Measurements from ENCODE around the gene MEGF6.

The MEGF6 gene

GRCh38 chr1:3609016-3609768, 2.1 kb downstream of the MEGF6 start:
- Histone ChIP-seq H3K27me3 (peaks cover 17% of the 10 kb centered on the region), H3K9ac (peak overlapping the region; percentile 67), H3K4me1 (peaks cover 84% of the 10 kb centered on the region), H3K9me3 (no peaks in the 10 kb centered on the region), H3K27ac (peak overlapping the region; percentile 88), H4K20me1 (peaks cover 85% of the 10 kb centered on the region), H3K4me2 (peak overlapping the region; percentile 95), H3K4me3 (peak overlapping the region; percentile 81), H3K36me3 (peaks cover 23% of the 10 kb centered on the region)
- TF ChIP-seq Cebpa-rat (IDR thresholded peaks at IDR 0.05), result no peak

DNA sequence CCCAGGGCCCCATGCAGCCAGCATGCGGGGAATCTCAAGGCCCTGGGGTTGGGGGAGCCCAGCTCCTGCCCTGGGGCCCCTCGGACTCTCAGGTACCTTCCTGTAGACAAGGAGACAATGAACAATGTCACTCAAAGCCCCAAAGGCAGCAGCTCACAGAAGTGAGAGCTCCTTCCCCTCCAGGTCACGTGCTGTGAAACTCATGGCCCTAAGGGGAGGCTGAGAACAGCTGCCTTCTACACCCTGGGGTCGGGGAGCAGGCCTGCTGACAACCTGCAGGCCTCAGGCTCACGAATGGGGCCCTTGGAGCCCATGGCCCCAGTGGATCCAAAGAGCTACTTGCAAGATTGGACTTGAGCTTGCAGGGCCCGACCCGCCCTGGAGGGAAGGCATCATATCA, 3.2 kb downstream of the MEGF6 start:
- Histone ChIP-seq H3K4me2 (peak overlapping the region; percentile 95), H4K20me1 (peaks cover 85% of the 10 kb centered on the region), H3K36me3 (peaks cover 33% of the 10 kb centered on the region), H3K4me1 (peaks cover 84% of the 10 kb centered on the region), H3K27ac (peak overlapping the region; percentile 88; the same call in 1 of the 2 replicates), H3K9ac (peak overlapping the region; percentile 67; the same call in 1 of the 2 replicates), H3K27me3 (peaks cover 15% of the 10 kb centered on the region), H3K4me3 (peak overlapping the region; percentile 81), H3K9me3 (no peaks in the 10 kb centered on the region)
- no peak for TF ChIP-seq Cebpa-rat (IDR thresholded peaks at IDR 0.05)

DNA sequence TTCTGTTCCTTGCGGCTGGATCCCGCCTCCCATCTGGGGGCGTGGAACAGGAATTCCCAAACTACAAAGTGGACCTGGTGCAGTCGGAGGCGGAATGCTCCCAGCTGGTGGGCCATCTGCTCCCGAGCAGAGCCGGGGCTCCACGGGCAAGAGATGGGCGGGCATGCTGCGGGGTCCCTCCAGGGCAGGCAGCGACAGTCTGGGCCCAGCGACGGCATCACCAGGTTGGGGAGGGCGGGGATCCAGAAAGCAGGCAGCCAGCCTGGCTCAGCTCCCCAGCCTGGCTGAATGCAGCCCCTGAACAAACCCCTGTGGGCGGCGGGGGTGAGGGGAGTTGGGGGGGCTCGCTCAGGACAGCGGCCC, 3.6 kb downstream of the MEGF6 start:
- H3K4me2 ChIP-seq, result peak overlapping the region; percentile 95
- H3K9ac ChIP-seq, result no peak overlapping the region
- no peak overlapping the region for H3K27ac ChIP-seq
- no peak overlapping the region for H3K4me3 ChIP-seq
- H3K27me3 ChIP-seq, result peaks cover 10% of the 10 kb centered on the region
- H3K4me1 ChIP-seq, result peaks cover 84% of the 10 kb centered on the region
- H4K20me1 ChIP-seq, result peaks cover 85% of the 10 kb centered on the region
- peaks cover 36% of the 10 kb centered on the region for H3K36me3 ChIP-seq
- H3K9me3 ChIP-seq, result no peaks in the 10 kb centered on the region
- no peak for TF ChIP-seq Cebpa-rat (IDR thresholded peaks at IDR 0.05)

- Histone ChIP-seq H4K20me1 (peaks cover 85% of the 10 kb centered on the region), H3K27me3 (peaks cover 4% of the 10 kb centered on the region), H3K27ac (no peak overlapping the region), H3K4me2 (peak overlapping the region; percentile 95), H3K4me1 (peaks cover 84% of the 10 kb centered on the region), H3K4me3 (no peak overlapping the region), H3K9ac (no peak overlapping the region), H3K36me3 (peaks cover 42% of the 10 kb centered on the region), H3K9me3 (no peaks in the 10 kb centered on the region)
- no peak for TF ChIP-seq Cebpa-rat (IDR thresholded peaks at IDR 0.05)
Observed at GRCh38 chr1:3606779-3607702, 4.3 kb downstream of the MEGF6 start.

DNA sequence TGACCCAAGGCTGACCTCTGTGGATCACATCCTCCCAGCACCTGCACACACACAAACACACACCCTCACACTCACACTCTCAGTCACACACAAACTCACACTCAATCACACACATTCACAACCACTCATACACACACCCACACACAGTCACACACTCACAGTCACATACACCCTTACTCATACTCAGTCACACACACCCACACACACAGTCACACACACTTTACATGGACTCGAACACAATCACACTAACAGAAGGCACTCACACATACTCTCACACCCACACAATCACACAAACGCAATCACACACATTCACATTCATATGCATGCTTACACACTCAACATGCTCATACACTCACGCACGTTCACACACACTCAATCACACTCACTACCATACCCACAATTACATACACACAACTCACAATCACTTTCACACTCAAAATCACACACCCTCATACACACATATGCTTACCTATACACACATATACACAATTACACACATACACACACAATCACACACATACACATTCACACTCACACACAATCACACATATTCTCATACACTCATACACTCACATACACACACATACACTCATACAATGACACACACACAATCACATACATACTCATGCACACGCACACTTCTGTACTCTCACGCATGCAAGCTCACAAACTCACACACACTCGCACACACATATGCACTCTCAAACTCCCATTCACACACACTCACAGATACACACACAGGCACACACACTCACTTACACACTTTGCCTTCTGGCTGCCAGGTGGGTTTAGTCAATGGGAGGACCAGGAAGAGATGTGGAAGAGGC, 6.1 kb downstream of the MEGF6 start:
- Histone ChIP-seq H3K27me3 (no peaks in the 10 kb centered on the region), H3K4me2 (0 out of 2 replicates have a peak overlapping the region, but pooled peaks have one; percentile 3), H3K9ac (no peak overlapping the region), H4K20me1 (peaks cover 100% of the 10 kb centered on the region), H3K9me3 (no peaks in the 10 kb centered on the region), H3K27ac (no peak overlapping the region), H3K4me3 (no peak overlapping the region), H3K36me3 (peaks cover 60% of the 10 kb centered on the region), H3K4me1 (peaks cover 96% of the 10 kb centered on the region)
- no peak for TF ChIP-seq Cebpa-rat (IDR thresholded peaks at IDR 0.05)

DNA sequence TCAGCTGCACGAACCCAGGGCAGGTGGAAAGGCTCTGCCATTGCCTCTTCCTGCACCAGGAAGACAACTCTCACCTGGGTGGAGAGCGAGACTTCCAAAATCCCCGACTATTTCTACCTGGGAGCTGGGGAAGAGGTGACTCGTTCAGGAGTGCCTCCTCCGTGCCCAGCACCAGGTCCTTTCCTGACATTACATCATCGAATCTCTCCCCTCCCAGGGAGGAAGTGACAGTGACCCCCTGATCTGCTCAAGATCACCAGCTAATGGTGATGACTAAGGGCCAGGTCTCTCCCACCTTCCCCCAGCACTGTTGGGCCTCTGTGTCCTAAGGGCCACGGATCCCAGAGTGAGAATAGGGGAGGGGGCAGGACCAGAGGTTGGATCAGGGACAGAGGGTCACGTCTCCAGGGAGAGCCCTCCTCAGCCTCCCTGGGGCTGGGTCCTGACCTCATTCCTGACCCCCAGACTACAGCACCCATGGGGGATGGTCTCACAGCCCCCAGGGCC, 6.8 kb downstream of the MEGF6 start:
- H3K4me2 ChIP-seq, result 0 out of 2 replicates have a peak overlapping the region, but pooled peaks have one; percentile 3
- TF ChIP-seq Cebpa-rat (IDR thresholded peaks at IDR 0.05), result no peak
- no peaks in the 10 kb centered on the region for H3K27me3 ChIP-seq
- no peaks in the 10 kb centered on the region for H3K9me3 ChIP-seq
- H3K27ac ChIP-seq, result no peak overlapping the region
- H4K20me1 ChIP-seq, result peaks cover 100% of the 10 kb centered on the region
- no peak overlapping the region for H3K4me3 ChIP-seq
- H3K36me3 ChIP-seq, result peaks cover 61% of the 10 kb centered on the region
- H3K4me1 ChIP-seq, result peaks cover 96% of the 10 kb centered on the region
- no peak overlapping the region for H3K9ac ChIP-seq

DNA sequence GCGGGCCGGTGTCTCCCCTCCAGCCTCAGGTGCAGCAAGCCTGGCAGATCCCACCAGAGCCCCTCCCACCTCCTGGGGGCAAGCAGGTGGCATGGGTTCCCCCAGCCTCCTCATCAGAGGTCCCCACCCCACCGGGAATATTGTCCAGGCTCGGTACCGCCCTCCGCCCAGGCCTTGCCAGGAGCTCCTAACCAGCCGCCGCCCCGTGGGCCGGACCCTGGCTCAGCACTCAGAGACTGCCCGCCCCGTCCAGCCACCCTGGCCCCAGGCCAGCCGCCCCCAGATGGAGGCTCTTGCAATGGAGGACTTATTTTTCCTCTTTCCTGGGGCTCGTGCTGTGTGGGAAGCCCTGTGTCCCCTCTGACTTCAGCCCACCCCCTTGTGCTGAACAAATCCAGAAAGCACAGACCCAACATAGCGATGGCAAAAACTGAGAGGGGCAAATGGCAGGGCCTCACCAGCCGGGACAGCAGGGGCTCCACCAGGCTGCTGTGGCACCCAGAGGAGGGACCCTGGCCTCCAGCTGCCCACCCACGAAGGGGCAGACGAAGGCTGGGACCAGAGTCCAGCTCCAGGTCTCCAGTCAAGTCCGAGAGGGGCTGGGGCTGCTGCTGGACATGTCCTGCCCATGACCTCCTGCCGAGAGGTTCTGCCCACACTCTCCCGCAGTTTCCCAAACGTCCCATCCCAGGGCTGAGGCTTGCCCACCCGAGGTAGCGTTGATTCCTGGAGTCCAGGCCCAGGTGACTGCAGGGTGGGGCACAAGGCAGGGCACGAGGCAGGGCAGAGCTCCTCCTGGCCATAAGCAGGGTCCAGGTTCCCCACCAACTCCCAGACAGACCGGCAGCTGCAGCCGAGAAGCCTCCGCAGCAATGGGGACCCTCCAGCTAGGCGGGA, 7.5 kb downstream of the MEGF6 start:
- H3K4me3 ChIP-seq, result no peak overlapping the region
- no peak overlapping the region for H3K27ac ChIP-seq
- peaks cover 96% of the 10 kb centered on the region for H3K4me1 ChIP-seq
- TF ChIP-seq Cebpa-rat (IDR thresholded peaks at IDR 0.05), result no peak
- H3K36me3 ChIP-seq, result peaks cover 61% of the 10 kb centered on the region
- no peak overlapping the region for H3K4me2 ChIP-seq
- H3K9me3 ChIP-seq, result no peaks in the 10 kb centered on the region
- no peak overlapping the region for H3K9ac ChIP-seq
- H4K20me1 ChIP-seq, result peaks cover 100% of the 10 kb centered on the region
- no peaks in the 10 kb centered on the region for H3K27me3 ChIP-seq

- H3K36me3 ChIP-seq, result peaks cover 61% of the 10 kb centered on the region
- TF ChIP-seq Cebpa-rat (IDR thresholded peaks at IDR 0.05), result no peak
- no peaks in the 10 kb centered on the region for H3K9me3 ChIP-seq
- no peak overlapping the region for H3K4me2 ChIP-seq
- H3K4me1 ChIP-seq, result peaks cover 96% of the 10 kb centered on the region
- H3K27me3 ChIP-seq, result no peaks in the 10 kb centered on the region
- peaks cover 100% of the 10 kb centered on the region for H4K20me1 ChIP-seq
- H3K27ac ChIP-seq, result no peak overlapping the region
- H3K9ac ChIP-seq, result no peak overlapping the region
- no peak overlapping the region for H3K4me3 ChIP-seq
Observed at GRCh38 chr1:3603156-3603555, 8.2 kb downstream of the MEGF6 start.
